Activated naive CD4-positive, alpha-beta T cell treated with anti-CD3 and anti-CD28 coated beads for 36 hours (primary cell): ENCODE results near the gene MICAL2. TPM values are rescaled to one million over a fixed set of nuclear protein-coding genes. Genes with fewer than 3 reads are reported as not detected.

Experiments
- CTCF ChIA-PET: fragments of 350-600 bp; sonication (Branson Sonifier 250); formaldehyde crosslinking; loops from one replicate; lab custom pipeline; 2021; ENCODE audit warnings: antibody characterized with exemption; lab: Charles Lee
- DNase-seq: peaks from one replicate; pipeline ENCODE4 v3.0.0-alpha.2; 2020
- H3K27ac Mint-ChIP-seq: one replicate; pipeline ENCODE4 v1.8.0; 2021; ENCODE audit warnings: mild to moderate bottlenecking, mixed read lengths
- H3K27me3 Mint-ChIP-seq: one replicate; pipeline ENCODE4 v1.8.0; 2021; ENCODE audit warnings: low read depth, mixed read lengths
- H3K36me3 Mint-ChIP-seq: one replicate; pipeline ENCODE4 v1.8.0; 2021; ENCODE audit warnings: low read depth, mixed read lengths
- H3K4me1 Mint-ChIP-seq: one replicate; pipeline ENCODE4 v1.8.0; 2021; ENCODE audit warnings: low read depth, mixed read lengths
- H3K4me3 Mint-ChIP-seq: one replicate; pipeline ENCODE4 v1.8.0; 2021; ENCODE audit warnings: mild to moderate bottlenecking, moderate library complexity, mixed read lengths
- H3K9me3 Mint-ChIP-seq: one replicate; pipeline ENCODE4 v1.8.0; 2021; ENCODE audit warnings: mixed read lengths
- intact Hi-C: fragments of 100-400 bp; cut with micrococcal nuclease; formaldehyde crosslinking; loops from one replicate; pipeline ENCODE4 v1.15.1; 2023
- total RNA-seq, 2 experiments: library from RNA; stranded (reverse); gene quantifications; one replicate each; pipeline ENCODE4 v1.2.3, GENCODE V29; 2021

Gene MICAL2
- total RNA-seq, 2 experiments from 2014 or later = 48.7 to 54.6 TPM

DNA sequence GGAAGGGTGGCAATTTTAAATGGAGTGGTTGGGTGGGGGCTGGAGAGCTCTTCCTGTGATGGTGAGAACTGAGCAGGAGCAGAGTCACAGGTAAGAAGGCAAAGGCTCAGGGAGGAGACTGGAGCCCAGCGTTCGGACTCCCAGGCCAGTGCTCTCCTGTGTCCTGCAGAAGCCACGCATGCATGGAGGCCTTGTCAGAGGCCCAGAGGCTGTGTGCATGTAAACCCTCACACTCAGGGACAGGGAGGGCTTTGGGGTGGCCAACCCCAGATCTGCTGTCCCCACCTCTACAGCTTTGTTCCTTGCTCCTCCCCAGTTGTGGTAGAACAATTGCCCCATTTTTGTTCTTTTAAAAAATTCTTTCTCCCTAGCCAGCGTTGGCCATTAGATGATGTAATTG, 136.6 kb downstream of the MICAL2 start:
- no peak overlapping the region for H3K4me3 Mint-ChIP-seq
- no peaks in the 10 kb centered on the region for H3K27me3 Mint-ChIP-seq
- CTCF ChIA-PET = interaction anchor here (0.8 to 1.6 kb wide), 2 partner anchors 11 to 196 kb away, joined by 3 to 5 read pairs; no protein-coding TSS in a partner anchor
- peaks cover 14% of the 10 kb centered on the region for H3K4me1 Mint-ChIP-seq
- no peak overlapping the region for H3K27ac Mint-ChIP-seq
- H3K36me3 Mint-ChIP-seq = peaks cover 2% of the 10 kb centered on the region
- intact Hi-C loops = no loop called here
- no peak for DNase-seq
- H3K9me3 Mint-ChIP-seq = no peaks in the 10 kb centered on the region

DNA sequence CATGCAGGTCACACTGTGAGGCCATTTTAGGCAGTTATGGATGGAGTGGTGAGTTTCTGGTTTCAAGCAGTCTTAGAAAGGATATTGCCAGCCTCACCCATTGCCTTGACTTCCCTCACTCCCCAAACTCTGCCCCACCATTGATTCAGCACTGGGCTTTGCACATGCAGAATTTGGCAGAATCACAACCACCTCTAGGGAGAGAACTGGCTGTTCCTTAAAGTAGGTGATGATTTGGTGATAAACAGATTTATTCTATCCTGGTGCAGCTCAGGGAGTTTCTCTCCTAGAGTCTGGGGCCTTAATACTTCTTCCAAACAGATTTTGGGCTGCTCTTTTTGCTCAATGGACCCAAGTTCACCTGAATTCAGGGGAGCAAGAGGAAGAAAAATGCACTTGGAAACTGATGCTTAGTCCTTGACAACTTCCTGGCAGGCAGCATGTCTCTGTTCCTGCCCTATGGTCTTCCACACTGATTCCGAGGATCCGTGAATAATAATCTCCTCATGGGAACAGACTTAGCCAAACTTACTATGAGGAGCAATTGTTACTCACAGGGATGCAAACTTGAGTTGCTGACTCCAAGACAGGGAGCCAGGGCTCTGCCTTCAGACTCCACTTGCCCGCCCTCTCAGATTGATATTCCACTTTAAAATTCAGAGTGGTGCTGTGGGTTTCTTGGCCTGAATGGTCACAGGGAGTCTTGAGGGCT, 137.3 kb downstream of the MICAL2 start:
- intact Hi-C loops = no loop called here

DNA sequence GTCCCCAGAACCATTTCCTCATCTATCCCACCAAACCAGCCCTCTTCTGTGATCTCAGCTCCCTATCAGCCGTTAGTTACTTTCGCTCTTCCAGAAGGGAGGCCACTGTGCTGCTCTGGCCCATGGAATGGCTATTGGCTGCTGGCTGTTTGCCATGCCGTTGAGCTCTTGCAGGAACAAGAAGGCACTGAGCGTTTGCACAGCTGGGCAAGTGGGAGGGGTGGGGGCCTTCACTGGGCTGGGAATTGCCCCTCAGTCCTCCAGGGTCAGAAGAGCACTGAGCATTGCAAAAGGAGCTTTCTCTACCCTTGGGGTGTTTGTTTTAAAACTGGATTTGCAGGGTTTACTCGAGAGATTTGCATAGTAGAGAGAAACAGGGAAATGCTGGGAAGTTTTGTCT, 137.9 kb downstream of the MICAL2 start:
- no peaks in the 10 kb centered on the region for H3K36me3 Mint-ChIP-seq

More for the DNA sequence above, 137.3 kb downstream of the MICAL2 start:
- peaks cover 7% of the 10 kb centered on the region for H3K4me1 Mint-ChIP-seq
- H3K4me3 Mint-ChIP-seq = no peak overlapping the region
- no peak overlapping the region for H3K27ac Mint-ChIP-seq
- CTCF ChIA-PET = interaction anchor here (0.5 to 1.6 kb wide), 3 partner anchors 11 to 290 kb away, joined by 3 to 5 read pairs (median 4); no protein-coding TSS in a partner anchor
- no peaks in the 10 kb centered on the region for H3K36me3 Mint-ChIP-seq
- no peaks in the 10 kb centered on the region for H3K27me3 Mint-ChIP-seq
- no peaks in the 10 kb centered on the region for H3K9me3 Mint-ChIP-seq
- DNase-seq = no peak

DNA sequence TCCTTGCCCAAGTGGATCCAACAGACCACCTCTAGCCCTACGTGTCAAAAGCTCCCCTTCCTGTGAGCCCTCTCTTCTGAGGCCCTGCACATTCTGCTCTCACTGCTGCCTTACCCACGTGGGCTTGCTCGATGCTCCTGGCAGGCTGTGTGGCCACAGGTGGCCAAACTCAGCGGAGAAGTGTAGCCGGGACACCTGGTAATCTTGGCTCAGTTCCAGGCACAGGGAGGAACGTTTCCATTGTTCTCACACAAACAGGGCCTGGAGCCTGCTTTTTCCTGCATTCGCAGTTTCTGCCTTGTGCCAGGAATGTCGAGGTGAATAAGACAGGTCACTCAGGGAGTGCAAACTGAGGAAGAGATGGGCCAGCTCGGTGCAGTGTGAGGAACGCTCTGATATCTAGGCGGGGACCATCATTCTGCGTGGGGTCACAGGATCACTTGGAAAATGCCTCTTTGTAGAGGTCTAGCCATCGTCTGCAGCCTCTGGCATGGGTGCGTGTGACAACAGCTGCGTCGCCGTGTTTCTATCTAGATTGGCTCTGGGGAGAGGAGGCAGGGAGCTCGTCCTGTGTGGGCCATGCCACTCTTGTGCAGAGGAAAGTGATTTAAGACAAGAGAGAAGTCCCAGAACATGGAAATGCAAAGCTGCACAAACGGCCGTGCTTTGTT, 139.3 kb downstream of the MICAL2 start:
- H3K27ac Mint-ChIP-seq = no peak overlapping the region
- intact Hi-C loops = no loop called here
- H3K4me3 Mint-ChIP-seq = no peak overlapping the region
- H3K4me1 Mint-ChIP-seq = no peaks in the 10 kb centered on the region
- no peaks in the 10 kb centered on the region for H3K27me3 Mint-ChIP-seq
- no peak for DNase-seq
- CTCF ChIA-PET = no interaction called here
- no peaks in the 10 kb centered on the region for H3K9me3 Mint-ChIP-seq
- H3K36me3 Mint-ChIP-seq = no peaks in the 10 kb centered on the region

More for the DNA sequence above, 137.9 kb downstream of the MICAL2 start:
- CTCF ChIA-PET = interaction anchor here (0.5 kb wide), 1 partner anchor 291 kb away, joined by 4 read pairs; no protein-coding TSS in a partner anchor
- Mint-ChIP-seq H3K27me3 (no peaks in the 10 kb centered on the region), H3K4me1 (peaks cover under 1% of the 10 kb centered on the region), H3K4me3 (no peak overlapping the region), H3K9me3 (no peaks in the 10 kb centered on the region), H3K27ac (no peak overlapping the region)
- intact Hi-C loops = no loop called here
- no peak for DNase-seq

DNA sequence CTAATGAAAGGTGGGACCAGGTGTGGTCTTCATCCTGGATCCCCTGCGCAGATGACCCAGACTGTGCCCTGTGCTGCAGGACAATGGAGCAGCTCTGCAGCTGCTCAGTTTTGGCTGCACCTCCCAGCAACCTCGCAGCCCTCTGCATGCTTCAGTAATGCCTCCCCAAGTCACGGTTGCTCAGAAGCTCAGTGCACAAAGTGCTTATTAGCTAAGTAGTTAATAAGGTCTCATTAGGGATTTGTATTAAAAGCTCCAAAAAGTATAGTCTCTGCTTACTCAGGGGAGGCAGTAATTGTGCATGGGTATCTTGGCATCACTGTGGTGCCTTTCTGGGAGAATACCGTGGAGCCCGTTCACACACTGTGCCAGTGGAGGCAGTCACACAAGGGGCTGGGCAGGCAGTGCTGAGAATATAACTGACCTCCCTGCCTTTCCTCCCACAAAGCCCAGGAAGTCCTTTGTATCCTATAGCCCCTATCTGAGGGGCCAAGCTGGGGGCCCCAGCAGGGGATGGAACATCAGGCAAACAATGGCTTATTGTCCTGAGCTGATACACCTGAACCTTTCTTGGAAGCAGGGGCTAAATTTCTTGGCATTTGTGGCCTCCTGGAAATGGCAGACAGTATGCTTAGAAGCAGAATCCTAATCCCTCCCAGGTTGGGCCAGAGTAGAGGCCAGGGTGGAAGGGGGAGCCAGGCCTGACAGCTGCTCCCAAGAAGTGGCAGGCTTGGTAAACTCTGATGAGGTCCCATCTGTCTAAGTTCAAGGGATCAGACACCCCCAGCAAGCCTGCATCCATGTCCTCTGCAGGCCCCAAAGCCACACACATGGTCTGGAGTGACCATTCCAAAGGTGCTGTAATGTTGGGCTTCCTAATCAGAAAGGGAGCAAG, 141.5 kb downstream of the MICAL2 start:
- no peaks in the 10 kb centered on the region for H3K36me3 Mint-ChIP-seq
- intact Hi-C loops = no loop called here
- H3K4me1 Mint-ChIP-seq = no peaks in the 10 kb centered on the region
- no peak overlapping the region for H3K4me3 Mint-ChIP-seq
- no peaks in the 10 kb centered on the region for H3K27me3 Mint-ChIP-seq
- no peak for DNase-seq
- H3K9me3 Mint-ChIP-seq = no peaks in the 10 kb centered on the region
- CTCF ChIA-PET = interaction anchor here (0.6 to 0.9 kb wide), 2 partner anchors 26 to 40 kb away, joined by 3 to 4 read pairs; no protein-coding TSS in a partner anchor
- no peak overlapping the region for H3K27ac Mint-ChIP-seq

DNA sequence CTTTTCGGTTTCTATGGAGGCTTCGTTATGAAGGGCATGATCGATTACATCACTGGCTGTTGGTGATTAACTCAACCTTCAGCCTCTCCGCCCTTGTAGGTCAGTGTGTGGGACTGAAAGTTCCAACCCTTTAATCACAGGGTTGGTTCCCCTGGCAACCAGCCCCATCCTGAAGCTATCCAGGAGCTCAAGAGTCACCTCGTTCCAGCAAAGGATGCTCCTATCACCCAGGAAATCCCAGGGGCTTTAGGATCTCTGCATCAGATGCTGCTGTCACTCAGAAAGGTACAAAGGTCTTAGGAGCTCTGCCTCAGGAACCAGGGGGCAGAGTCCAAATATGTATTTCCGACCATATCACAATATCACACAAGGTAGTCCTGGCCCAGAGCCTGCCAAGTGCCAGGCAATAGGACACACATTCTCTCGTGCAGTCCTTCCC, 143.5 kb downstream of the MICAL2 start:
- H3K36me3 Mint-ChIP-seq = no peaks in the 10 kb centered on the region
- intact Hi-C loops = no loop called here
- H3K27ac Mint-ChIP-seq = no peak overlapping the region
- H3K27me3 Mint-ChIP-seq = no peaks in the 10 kb centered on the region
- DNase-seq = no peak
- no peaks in the 10 kb centered on the region for H3K9me3 Mint-ChIP-seq
- H3K4me1 Mint-ChIP-seq = no peaks in the 10 kb centered on the region
- H3K4me3 Mint-ChIP-seq = no peak overlapping the region
- CTCF ChIA-PET = interaction anchor here (0.6 to 1.3 kb wide), 3 partner anchors 28 to 297 kb away, joined by 4 to 6 read pairs (median 4); no protein-coding TSS in a partner anchor

DNA sequence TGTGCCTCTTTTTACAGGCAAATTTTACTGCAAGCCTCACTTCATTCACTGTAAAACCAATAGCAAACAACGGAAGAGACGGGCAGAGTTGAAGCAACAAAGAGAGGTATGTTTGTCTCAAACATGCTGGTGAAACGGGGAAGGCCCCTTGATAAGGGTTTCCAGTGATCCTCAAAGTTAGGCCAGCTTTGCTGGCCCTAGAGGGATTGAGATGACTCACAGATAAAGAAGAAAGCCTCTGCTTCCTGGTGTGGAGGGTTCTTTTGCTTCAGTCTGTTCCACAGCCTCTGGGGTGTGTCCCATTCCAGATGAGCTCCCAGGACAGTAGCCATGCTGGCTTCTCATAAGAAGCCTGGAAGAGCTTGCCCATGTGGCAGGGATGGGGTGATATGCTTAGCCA, 148.1 kb downstream of the MICAL2 start:
- Mint-ChIP-seq H3K27ac (no peak overlapping the region), H3K4me3 (no peak overlapping the region), H3K27me3 (no peaks in the 10 kb centered on the region), H3K36me3 (peaks cover 6% of the 10 kb centered on the region), H3K9me3 (no peaks in the 10 kb centered on the region), H3K4me1 (no peaks in the 10 kb centered on the region)
- no peak for DNase-seq
- intact Hi-C loops = no loop called here
- CTCF ChIA-PET = interaction anchor here (0.6 to 1.0 kb wide), 2 partner anchors 23 to 160 kb away, joined by 3 to 4 read pairs; no protein-coding TSS in a partner anchor

DNA sequence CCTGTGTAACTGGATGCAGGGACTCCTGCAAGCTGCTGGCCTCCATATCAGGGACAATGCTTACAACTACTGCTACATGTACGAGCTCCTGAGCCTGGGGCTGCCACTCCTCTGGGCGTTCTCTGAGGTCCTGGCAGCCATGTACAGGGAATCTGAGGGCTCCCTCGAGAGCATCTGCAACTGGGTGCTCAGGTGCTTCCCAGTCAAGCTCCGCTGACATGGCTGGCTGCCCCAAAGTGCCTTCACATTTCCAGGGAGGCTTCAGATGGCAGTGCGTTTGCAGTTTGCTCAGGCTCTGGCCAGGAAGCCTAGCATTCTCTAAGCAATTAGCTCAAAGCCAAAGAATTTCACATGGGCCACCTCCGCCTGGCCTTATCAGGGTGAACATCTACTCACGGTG, 149.6 kb downstream of the MICAL2 start:
- DNase-seq = no peak
- H3K4me3 Mint-ChIP-seq = no peak overlapping the region
- H3K27ac Mint-ChIP-seq = no peak overlapping the region
- CTCF ChIA-PET = interaction anchor here (0.5 to 1.9 kb wide), 2 partner anchors 21 to 224 kb away, joined by 3 to 8 read pairs; no protein-coding TSS in a partner anchor
- no peaks in the 10 kb centered on the region for H3K4me1 Mint-ChIP-seq
- no peaks in the 10 kb centered on the region for H3K27me3 Mint-ChIP-seq
- intact Hi-C loops = no loop called here
- H3K36me3 Mint-ChIP-seq = peaks cover 7% of the 10 kb centered on the region
- H3K9me3 Mint-ChIP-seq = no peaks in the 10 kb centered on the region

DNA sequence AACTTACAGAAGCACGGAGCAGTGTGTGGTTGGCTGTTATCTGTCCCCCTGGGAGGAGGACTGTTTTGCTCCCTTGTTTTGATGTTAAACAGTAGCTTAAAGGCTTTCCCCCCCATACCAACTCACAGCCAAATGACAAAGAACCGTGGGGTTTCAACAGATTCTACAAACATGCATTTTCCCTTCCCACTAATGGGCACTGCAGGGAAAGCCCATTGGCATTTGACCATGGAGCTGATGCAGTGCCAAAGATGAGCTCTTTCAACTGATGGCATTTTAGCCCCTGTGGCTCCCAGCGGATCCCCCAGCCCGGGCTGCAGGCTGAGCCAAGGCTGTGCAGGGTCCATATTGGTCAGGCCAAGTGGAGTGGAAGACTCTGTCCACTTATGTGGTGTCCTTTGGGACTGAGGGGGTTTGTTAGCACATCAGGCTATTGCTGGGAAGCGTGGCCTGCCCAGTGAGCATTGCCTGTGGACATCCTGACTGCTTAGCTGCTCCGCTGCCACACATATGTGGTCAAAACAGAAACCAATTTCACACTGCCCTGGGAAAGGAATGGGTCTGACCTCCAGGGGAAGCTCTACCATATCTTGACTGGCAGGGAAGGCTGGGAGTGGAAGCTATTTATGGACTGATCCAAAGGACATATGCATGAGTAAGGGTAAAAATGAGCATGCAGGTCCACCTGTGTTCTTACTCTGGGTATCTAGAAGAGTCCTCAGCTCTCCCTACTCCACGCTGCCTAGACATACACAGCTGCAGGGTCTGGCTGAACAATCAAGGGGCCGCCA, 150.5 kb downstream of the MICAL2 start:
- DNase-seq = no peak
- peaks cover 7% of the 10 kb centered on the region for H3K36me3 Mint-ChIP-seq
- CTCF ChIA-PET = interaction anchor here (0.5 to 1.9 kb wide), 4 partner anchors 20 to 225 kb away, joined by 3 to 8 read pairs (median 4); no protein-coding TSS in a partner anchor
- H3K4me3 Mint-ChIP-seq = no peak overlapping the region
- intact Hi-C loops = no loop called here
- no peaks in the 10 kb centered on the region for H3K9me3 Mint-ChIP-seq
- H3K27ac Mint-ChIP-seq = no peak overlapping the region
- no peaks in the 10 kb centered on the region for H3K4me1 Mint-ChIP-seq
- no peaks in the 10 kb centered on the region for H3K27me3 Mint-ChIP-seq

DNA sequence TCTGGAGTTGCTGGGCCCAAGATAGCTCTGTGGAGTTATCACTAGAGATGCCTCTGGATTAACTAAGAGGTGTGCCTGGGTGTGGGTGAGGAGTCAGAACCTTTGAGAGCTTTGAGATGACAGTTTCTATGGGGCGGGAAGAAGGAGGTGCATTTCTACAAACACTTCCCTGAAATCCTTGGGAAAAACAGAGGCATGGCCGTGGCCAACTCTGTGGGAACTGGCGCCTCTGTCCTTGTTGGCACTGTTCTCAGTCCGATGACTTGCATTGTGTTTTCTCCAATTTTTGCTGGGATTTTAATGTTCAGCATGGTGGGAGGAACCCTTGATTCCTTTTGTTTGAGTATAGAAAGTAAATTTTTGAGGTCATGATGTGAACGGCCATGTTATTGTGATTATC, 151.2 kb downstream of the MICAL2 start:
- H3K27ac Mint-ChIP-seq = no peak overlapping the region
- no peaks in the 10 kb centered on the region for H3K27me3 Mint-ChIP-seq
- intact Hi-C loops = no loop called here
- no peak overlapping the region for H3K4me3 Mint-ChIP-seq
- CTCF ChIA-PET = interaction anchor here (1.1 to 1.6 kb wide), 3 partner anchors 25 to 202 kb away, joined by 4 read pairs; no protein-coding TSS in a partner anchor
- no peak for DNase-seq
- H3K4me1 Mint-ChIP-seq = no peaks in the 10 kb centered on the region
- H3K9me3 Mint-ChIP-seq = no peaks in the 10 kb centered on the region
- H3K36me3 Mint-ChIP-seq = peaks cover 7% of the 10 kb centered on the region

DNA sequence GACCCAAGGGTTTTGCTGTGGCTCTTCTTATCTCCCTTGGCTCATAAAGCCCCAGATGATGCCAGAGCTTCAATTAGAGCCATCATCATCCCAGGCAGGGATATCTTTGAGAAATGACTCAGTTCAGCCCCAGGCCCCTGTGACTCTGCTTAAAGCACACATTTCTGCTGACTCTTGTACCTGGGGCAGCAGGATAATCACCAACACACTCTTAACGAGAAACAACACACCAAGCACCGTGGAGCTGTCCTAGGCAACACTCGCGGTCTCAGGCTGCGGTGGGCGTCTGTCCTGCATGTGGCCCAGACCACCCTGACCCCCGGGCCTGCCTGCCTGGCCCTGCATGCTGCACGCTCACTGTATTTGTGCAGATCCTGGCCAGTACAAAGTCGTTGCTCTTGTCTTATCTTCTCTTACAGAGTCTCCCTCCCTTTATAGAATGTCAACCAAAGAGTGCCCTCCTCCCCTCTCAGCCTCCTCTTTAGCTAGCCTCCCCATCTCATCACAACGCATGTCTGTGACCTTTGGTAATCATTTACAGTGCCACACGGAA, 152.8 kb downstream of the MICAL2 start:
- CTCF ChIA-PET = interaction anchor here (1.0 to 1.6 kb wide), 4 partner anchors 18 to 218 kb away, joined by 3 to 6 read pairs (median 4); no protein-coding TSS in a partner anchor
- Mint-ChIP-seq H3K27me3 (no peaks in the 10 kb centered on the region), H3K9me3 (no peaks in the 10 kb centered on the region), H3K27ac (no peak overlapping the region), H3K4me1 (no peaks in the 10 kb centered on the region), H3K4me3 (no peak overlapping the region), H3K36me3 (peaks cover 7% of the 10 kb centered on the region)
- intact Hi-C loops = no loop called here
- no peak for DNase-seq
